A549 (cell line): ENCODE data around the gene NR2C2AP.

Experiments used
- CHD2 ChIP-seq: fragments of 150-350 bp; IDR thresholded peaks from 2 replicates; pipeline ENCODE4 v1.6.1; 2014; ENCODE audit warnings: low read length; ENCODE audit not compliant: partially characterized antibody
- EP300 ChIP-seq, 2 experiments: fragments of >200 bp; sonication (Bioruptor Twin); formaldehyde crosslinking; IDR thresholded peaks; 2 replicates in 1 of 2; 3 replicates in 1 of 2; pipeline ENCODE4 v1.6.1; 2016 to 2017
- PHF8 ChIP-seq: fragments of 200-600 bp; sonication (generic); IDR thresholded peaks from 2 replicates; pipeline ENCODE4 v1.6.1; 2016; ENCODE audit warnings: low read depth, mild to moderate bottlenecking, antibody characterized with exemption, moderate library complexity, borderline replicate concordance

DNA sequence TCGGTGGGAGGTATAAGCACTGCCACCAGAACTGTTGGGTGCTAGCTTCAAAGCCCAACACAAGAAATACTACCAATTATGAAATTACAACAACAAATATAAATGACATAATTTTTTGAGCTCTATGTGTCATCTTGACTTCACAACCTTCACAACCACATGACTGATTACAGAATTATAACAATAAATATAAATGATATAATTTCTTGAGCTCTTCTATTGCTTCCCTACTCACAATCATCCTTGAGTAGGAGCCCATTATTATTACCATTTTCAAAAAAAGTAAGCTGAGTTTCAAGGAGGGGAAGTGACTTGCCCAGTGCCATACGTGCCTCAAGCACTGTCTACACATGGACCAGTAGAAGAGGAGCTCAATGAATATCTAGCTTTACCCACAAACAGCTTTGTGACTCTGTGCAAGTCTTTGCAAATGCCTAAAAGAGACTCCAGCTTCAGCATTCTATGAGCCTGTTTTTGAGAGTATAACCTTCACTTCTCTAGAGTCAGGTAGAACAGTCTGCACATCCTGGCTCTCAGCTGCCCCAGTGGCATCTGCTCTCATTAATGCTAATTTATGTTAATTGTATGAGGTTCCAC lies 31.1 kb upstream of the NR2C2AP start:
- TF ChIP-seq EP300 (IDR thresholded peaks at IDR 0.05) (no peak), PHF8 (no peak), CHD2 (no peak)
